A549 (cell line): Measurements from ENCODE around the gene MIA. TPM values are rescaled to one million over a fixed set of nuclear protein-coding genes. Genes with fewer than 3 reads are reported as not detected.

Source experiments
- ATAC-seq, 2 experiments: fragments of 200-7000 bp in 1 of 2; fragments of >200 bp in 1 of 2; cut with Nextera tagmentation in 1 of 2; cut with Tn5 transposase in 1 of 2; 3 replicates each; pipeline versions ENCODE4 v1.8.0 to v1.9.1; 2018 to 2020; ENCODE audit warnings: mild to moderate bottlenecking in 1 of 2, moderate library complexity in 1 of 2
- CTCF ChIA-PET: fragments of 300-600 bp; sonication (Branson Sonifier 250); formaldehyde crosslinking; extraction: SDS; loops from one replicate; lab custom pipeline; 2021; ENCODE audit warnings: antibody characterized with exemption, inconsistent platforms; lab: Yijun Ruan, JAX
- POLR2A ChIA-PET: fragments of 350-600 bp; formaldehyde crosslinking; extraction: SDS; loops from one replicate; lab custom pipeline; 2021; ENCODE audit warnings: antibody characterized with exemption, inconsistent platforms; lab: Yijun Ruan, JAX
- DNase-seq, 2 experiments: peaks; one replicate each; pipeline versions ENCODE4 v3.0.0 to v3.0.0-alpha.2; 2011 to 2016; ENCODE audit warnings: low read depth in 1 of 2, low spot score in 1 of 2
- FAIRE-seq: peaks from 2 replicates; lab custom pipeline; 2011; peaks lifted over from hg19 to GRCh38; lab: Jason Lieb, UNC
- H3K27ac ChIP-seq, 2 experiments: fragments of >200 bp; sonication (Bioruptor Twin); formaldehyde crosslinking; 3 replicates each; pipeline ENCODE4 v1.5.1; 2016 to 2017
- H3K4me1 ChIP-seq: fragments of >200 bp; sonication (Bioruptor Twin); formaldehyde crosslinking; 3 replicates; pipeline ENCODE4 v1.6.1; 2016
- H3K4me2 ChIP-seq: fragments of >200 bp; sonication (Bioruptor Twin); formaldehyde crosslinking; 3 replicates; pipeline ENCODE4 v1.6.1; 2016
- H3K4me3 ChIP-seq: fragments of >200 bp; sonication (Bioruptor Twin); formaldehyde crosslinking; 3 replicates; pipeline ENCODE4 v1.5.1; 2016
- H3K9me3 ChIP-seq: fragments of >200 bp; sonication (Bioruptor Twin); formaldehyde crosslinking; 3 replicates; pipeline ENCODE4 v1.6.1; 2016
- EHMT2 ChIP-seq: fragments of 200-600 bp; sonication (generic); IDR thresholded peaks from 2 replicates; pipeline ENCODE4 v1.6.1; 2016; ENCODE audit warnings: antibody characterized with exemption, low read depth, mild to moderate bottlenecking, moderate library complexity
- EP300 ChIP-seq, 2 experiments: fragments of >200 bp; sonication (Bioruptor Twin); formaldehyde crosslinking; IDR thresholded peaks; 2 replicates in 1 of 2; 3 replicates in 1 of 2; pipeline ENCODE4 v1.6.1; 2016 to 2017
- FOSB ChIP-seq: fragments of 250-450 bp; sonication (Bioruptor Pico); IDR thresholded peaks from 2 replicates; pipeline ENCODE4 v1.5.0; 2020; ENCODE audit warnings: mild to moderate bottlenecking, moderate library complexity
- FOSL2 ChIP-seq, 2 experiments: fragments of 450-650 bp in 1 of 2; fragments of >200 bp in 1 of 2; sonication (Bioruptor Twin) in 1 of 2; formaldehyde crosslinking; IDR thresholded peaks; 2 replicates each; pipeline versions ENCODE4 v1.5.0 to v1.6.1; 2016 to 2020; ENCODE audit warnings: mild to moderate bottlenecking in 1 of 2, moderate library complexity in 1 of 2
- HOXB13 ChIP-seq: fragments of 250-450 bp; sonication (Bioruptor Pico); IDR thresholded peaks from 2 replicates; pipeline ENCODE4 v1.5.0; 2020; ENCODE audit warnings: low read depth, mild to moderate bottlenecking, moderate library complexity
- HOXB5 ChIP-seq: fragments of 250-450 bp; sonication (Bioruptor Pico); IDR thresholded peaks from 2 replicates; pipeline ENCODE4 v1.5.0; 2020; ENCODE audit warnings: mild to moderate bottlenecking, moderate library complexity
- JUN ChIP-seq, 2 experiments: fragments of >200 bp; sonication (Bioruptor Twin); formaldehyde crosslinking; IDR thresholded peaks; 2 replicates in 1 of 2; 3 replicates in 1 of 2; pipeline ENCODE4 v1.6.1; 2016 to 2017
- KDM1A ChIP-seq: fragments of 200-600 bp; sonication (generic); IDR thresholded peaks from 2 replicates; pipeline ENCODE4 v1.6.1; 2016; ENCODE audit warnings: low read depth, mild to moderate bottlenecking
- MAFK ChIP-seq: fragments of 450-650 bp; IDR thresholded peaks from 2 replicates; pipeline ENCODE4 v1.6.1; 2014; ENCODE audit not compliant: partially characterized antibody
- POLR2AphosphoS2 ChIP-seq: conservative IDR thresholded peaks from 2 replicates; pipeline ENCODE4 v1.6.1; 2012; ENCODE audit warnings: low read length, improper control_type of control experiment, inconsistent platforms
- RAD21 ChIP-seq, 2 experiments: fragments of >200 bp in 1 of 2; sonication (Bioruptor Twin) in 1 of 2; formaldehyde crosslinking in 1 of 2; IDR thresholded peaks in 1 of 2; conservative IDR thresholded peaks in 1 of 2; 2 replicates in 1 of 2; 3 replicates in 1 of 2; pipeline ENCODE4 v1.6.1; 2012 to 2018; ENCODE audit warnings: inconsistent platforms in 1 of 2
- SREBF2 ChIP-seq: fragments of 450-650 bp; IDR thresholded peaks from 2 replicates; pipeline ENCODE4 v1.6.1; 2014; ENCODE audit warnings: mild to moderate bottlenecking, moderate library complexity
- ZFP36 ChIP-seq: fragments of 450-650 bp; IDR thresholded peaks from 2 replicates; pipeline ENCODE4 v1.6.1; 2014; ENCODE audit warnings: borderline replicate concordance; ENCODE audit not compliant: partially characterized antibody
- ZNF302 ChIP-seq: fragments of 250-450 bp; sonication (Bioruptor Pico); IDR thresholded peaks from 2 replicates; pipeline ENCODE4 v1.9.0; 2021; ENCODE audit warnings: inconsistent platforms, mild to moderate bottlenecking, moderate library complexity
- WGBS: methylation state at CpG from one replicate; pipeline ENCODE4 v1.1.6; 2017; ENCODE audit errors: missing lambda C conversion rate; 5-methylcytosine and 5-hydroxymethylcytosine counted together
- polyA plus RNA-seq, 4 experiments: library from polyadenylated mRNA; depleted of rRNA in 3 of 4; stranded (reverse); fragments of >200 nt; fragmentation: RNase III in 1 of 4; extraction: RNeasy Plus Mini Kit Qiagen cat#74134 plus additional on column Dnase treatment in 1 of 4; gene quantifications; 2 replicates in 3 of 4; 3 replicates in 1 of 4; pipeline ENCODE4 v1.2.3, GENCODE V29; 2011 to 2017
- TF ChIP-seq, protein P1 (sequence below): fragments of >200 bp; sonication (Bioruptor Twin); formaldehyde crosslinking; IDR thresholded peaks from 2 replicates; pipeline ENCODE4 v1.6.1; 2016
- TF ChIP-seq, protein P2 (sequence below): fragments of >200 bp; sonication (Bioruptor Twin); formaldehyde crosslinking; IDR thresholded peaks from 3 replicates; pipeline ENCODE4 v1.5.1; 2016

The MIA gene
- polyA plus RNA-seq, 2 of the 4 experiments (the other 2 are of a cell fraction) = not detected

DNA sequence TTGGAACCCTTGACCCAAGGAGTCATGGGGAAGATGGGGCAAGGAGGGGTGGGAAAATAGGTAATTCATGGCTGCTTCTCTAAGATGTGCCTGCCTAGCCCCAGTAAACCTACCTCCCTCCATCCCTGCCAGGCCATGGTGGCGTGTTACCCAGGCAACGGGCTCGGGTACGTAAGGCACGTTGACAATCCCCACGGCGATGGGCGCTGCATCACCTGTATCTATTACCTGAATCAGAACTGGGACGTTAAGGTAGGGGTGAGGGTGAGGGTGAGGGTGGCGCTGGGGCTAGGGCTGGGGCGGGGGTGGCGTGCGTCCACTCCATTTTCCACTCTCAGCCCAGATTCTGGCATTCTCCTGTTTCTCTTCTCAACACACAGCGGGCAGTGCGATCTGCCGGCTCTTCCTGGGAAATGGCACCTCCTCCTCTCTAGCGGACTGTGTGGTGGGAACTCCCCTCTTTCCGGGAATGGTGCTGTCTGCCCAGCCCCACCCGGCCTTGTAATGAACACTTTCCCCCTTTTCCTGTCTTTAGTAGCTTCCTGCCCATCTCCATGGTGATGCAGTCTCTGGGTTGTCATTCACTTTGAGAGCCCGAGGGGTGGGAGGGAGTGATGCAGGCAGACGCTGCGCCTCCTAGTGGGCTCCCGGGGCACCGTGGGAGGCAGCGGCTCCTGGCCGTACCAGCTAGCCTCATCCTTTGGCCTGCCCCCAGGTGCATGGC, 31.3 kb downstream of the MIA start (continued):
- TF ChIP-seq, protein P1, sequence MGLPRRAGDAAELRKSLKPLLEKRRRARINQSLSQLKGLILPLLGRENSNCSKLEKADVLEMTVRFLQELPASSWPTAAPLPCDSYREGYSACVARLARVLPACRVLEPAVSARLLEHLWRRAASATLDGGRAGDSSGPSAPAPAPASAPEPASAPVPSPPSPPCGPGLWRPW = no peak

DNA sequence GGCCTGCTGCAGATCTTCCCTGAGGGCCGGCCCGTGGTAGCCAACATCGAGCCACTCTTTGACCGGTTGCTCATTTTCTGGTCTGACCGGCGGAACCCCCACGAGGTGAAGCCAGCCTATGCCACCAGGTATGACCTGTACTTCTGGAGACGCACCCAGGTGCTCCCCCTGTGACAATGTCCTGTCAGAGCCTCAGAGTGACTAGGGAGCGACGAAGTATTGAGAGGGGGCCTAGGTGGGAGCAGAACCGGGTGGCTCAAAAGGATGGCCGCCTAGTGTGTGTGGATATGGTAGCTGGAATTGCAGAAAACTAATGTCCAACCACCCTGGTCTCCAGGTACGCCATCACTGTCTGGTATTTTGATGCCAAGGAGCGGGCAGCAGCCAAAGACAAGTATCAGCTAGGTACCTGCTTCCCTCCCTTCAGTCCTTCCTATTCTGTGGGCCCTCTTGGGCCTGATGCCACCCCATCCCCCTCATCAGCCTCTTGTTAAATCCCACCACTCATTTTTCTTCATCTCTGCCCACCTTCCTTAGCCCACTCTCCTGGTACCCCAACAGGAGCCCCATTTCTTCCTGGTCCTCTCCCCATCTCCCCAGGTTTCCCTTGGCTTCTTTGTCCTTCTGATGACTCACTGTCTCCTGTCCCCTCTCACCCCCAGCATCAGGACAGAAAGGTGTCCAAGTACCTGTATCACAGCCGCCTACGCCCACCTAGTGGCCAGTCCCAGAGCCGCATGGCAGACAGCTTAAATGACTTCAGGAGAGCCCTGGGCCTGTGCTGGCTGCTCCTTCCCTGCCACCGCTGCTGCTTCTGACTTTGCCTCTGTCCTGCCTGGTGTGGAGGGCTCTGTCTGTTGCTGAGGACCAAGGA, 32.1 kb downstream of the MIA start:
- H3K4me3 ChIP-seq = no peak overlapping the region
- peak; percentile 71 to 78 for DNase-seq
- no peak for FAIRE-seq
- H3K4me2 ChIP-seq = no peak overlapping the region
- TF ChIP-seq POLR2AphosphoS2 (peak; percentile 39; the same call in 1 of the 2 replicates), FOSL2 (IDR thresholded peaks at IDR 0.05) (no peak), FOSL2 (CRISPR knock-in tag; IDR thresholded peaks at IDR 0.05) (peak; percentile 54), HOXB5 (CRISPR knock-in tag) (0 out of 2 replicates have a peak, but pooled peaks have one; percentile 49), MAFK (no peak), RAD21 (conservative IDR thresholded peaks at IDR 0.05 in 1 of 2, IDR thresholded peaks at IDR 0.05 in 1 of 2) (peak; percentile 34 to 49; a peak in 4 of 5 replicates), HOXB13 (CRISPR knock-in tag) (no peak), ZFP36 (no peak)
- TF ChIP-seq, protein P2, sequence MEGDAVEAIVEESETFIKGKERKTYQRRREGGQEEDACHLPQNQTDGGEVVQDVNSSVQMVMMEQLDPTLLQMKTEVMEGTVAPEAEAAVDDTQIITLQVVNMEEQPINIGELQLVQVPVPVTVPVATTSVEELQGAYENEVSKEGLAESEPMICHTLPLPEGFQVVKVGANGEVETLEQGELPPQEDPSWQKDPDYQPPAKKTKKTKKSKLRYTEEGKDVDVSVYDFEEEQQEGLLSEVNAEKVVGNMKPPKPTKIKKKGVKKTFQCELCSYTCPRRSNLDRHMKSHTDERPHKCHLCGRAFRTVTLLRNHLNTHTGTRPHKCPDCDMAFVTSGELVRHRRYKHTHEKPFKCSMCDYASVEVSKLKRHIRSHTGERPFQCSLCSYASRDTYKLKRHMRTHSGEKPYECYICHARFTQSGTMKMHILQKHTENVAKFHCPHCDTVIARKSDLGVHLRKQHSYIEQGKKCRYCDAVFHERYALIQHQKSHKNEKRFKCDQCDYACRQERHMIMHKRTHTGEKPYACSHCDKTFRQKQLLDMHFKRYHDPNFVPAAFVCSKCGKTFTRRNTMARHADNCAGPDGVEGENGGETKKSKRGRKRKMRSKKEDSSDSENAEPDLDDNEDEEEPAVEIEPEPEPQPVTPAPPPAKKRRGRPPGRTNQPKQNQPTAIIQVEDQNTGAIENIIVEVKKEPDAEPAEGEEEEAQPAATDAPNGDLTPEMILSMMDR = peak; percentile 34
- ChIA-PET POLR2A (interaction anchor here (1.1 to 3.3 kb wide), 6 partner anchors 9 to 144 kb away, joined by 3 to 17 read pairs (median 6); partner anchors contain the start of genes ACTMAP, EGLN2, NUMBL and RAB4B), CTCF (interaction anchor here (0.5 to 15.7 kb wide), 48 partner anchors 9 to 344 kb away, joined by 3 to 162 read pairs (median 4); partner anchors contain the start of genes ACTMAP, COQ8B, CYP2F1 and EGLN2)
- 84% methylated on average over 18 of the region's 18 CpGs for WGBS
- ATAC-seq = peak; percentile 31 to 32
- no peak overlapping the region for H3K27ac ChIP-seq
- H3K4me1 ChIP-seq = peaks cover 36% of the 10 kb centered on the region
- H3K9me3 ChIP-seq = no peaks in the 10 kb centered on the region

DNA sequence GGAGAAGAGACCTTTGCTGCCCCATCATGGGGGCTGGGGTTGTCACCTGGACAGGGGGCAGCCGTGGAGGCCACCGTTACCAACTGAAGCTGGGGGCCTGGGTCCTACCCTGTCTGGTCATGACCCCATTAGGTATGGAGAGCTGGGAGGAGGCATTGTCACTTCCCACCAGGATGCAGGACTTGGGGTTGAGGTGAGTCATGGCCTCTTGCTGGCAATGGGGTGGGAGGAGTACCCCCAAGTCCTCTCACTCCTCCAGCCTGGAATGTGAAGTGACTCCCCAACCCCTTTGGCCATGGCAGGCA, 32.7 kb downstream of the MIA start:
- FAIRE-seq (no peak), DNase-seq (no peak), ATAC-seq (no peak)
- Histone ChIP-seq H3K27ac (no peak overlapping the region), H3K4me1 (peaks cover 33% of the 10 kb centered on the region), H3K4me3 (no peak overlapping the region), H3K9me3 (no peaks in the 10 kb centered on the region), H3K4me2 (no peak overlapping the region)
- CTCF ChIA-PET = interaction anchor here (0.9 to 15.7 kb wide), 27 partner anchors 10 to 306 kb away, joined by 3 to 162 read pairs (median 6); partner anchors contain the start of genes ACTMAP, COQ8B, CYP2F1 and EGLN2
- TF ChIP-seq JUN (IDR thresholded peaks at IDR 0.05) (0 out of 5 replicates have a peak, but pooled peaks of 1 of the 2 experiments have one; percentile 29), SREBF2 (no peak)
- 90% methylated on average over 2 of the region's 2 CpGs for WGBS
- POLR2A ChIA-PET = interaction anchor here (2.5 to 3.3 kb wide), 2 partner anchors 9 to 30 kb away, joined by 16 to 17 read pairs; partner anchors contain the start of genes EGLN2 and RAB4B

DNA sequence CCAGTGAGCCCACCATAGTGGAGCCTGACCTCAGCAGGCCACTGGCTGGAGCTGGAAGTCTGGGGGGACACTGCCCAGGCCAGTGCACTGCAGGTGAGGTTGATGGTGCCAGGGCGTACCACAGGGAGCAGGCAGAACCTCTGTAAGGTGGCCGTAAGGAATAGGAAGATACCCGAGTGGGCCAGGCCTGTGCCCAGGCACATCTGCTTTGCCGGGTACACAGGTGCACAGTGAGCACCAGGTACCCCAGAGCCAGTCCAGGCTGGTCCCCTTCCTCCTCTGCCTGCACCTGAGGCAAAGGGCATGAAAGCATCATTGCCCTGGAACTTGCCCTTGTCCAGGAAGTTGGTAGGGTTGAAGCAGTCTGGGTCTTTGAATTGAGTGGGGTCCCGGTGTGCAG, 33.2 kb downstream of the MIA start:
- Histone ChIP-seq H3K9me3 (no peaks in the 10 kb centered on the region), H3K4me3 (no peak overlapping the region), H3K4me1 (peaks cover 31% of the 10 kb centered on the region), H3K4me2 (no peak overlapping the region), H3K27ac (no peak overlapping the region)
- TF ChIP-seq JUN (IDR thresholded peaks at IDR 0.05) (0 out of 5 replicates have a peak, but pooled peaks of 1 of the 2 experiments have one; percentile 32), EHMT2 (no peak), EP300 (IDR thresholded peaks at IDR 0.05) (no peak), ZNF302 (CRISPR knock-in tag) (no peak), KDM1A (no peak), POLR2AphosphoS2 (0 out of 2 replicates have a peak, but pooled peaks have one; percentile 21), FOSB (0 out of 2 replicates have a peak, but pooled peaks have one; percentile 6)
- ChIA-PET CTCF (interaction anchor here (0.9 to 15.7 kb wide), 14 partner anchors 10 to 174 kb away, joined by 3 to 162 read pairs (median 8); partner anchors contain the start of genes COQ8B, EGLN2, ITPKC and MIA), POLR2A (interaction anchor here (2.5 kb wide), 1 partner anchor 10 kb away, joined by 16 read pairs; the partner anchor contains the start of gene EGLN2)
- ATAC-seq (no peak), DNase-seq (no peak), FAIRE-seq (no peak)
- 96% methylated on average over 5 of the region's 5 CpGs for WGBS
